ENCODE data around the gene TESK2.
"Not testable (repeated sequence)": the region's sequence is repeated elsewhere in the genome, so short reads cannot be mapped to it uniquely, and the experiment has no call there.

DNA sequence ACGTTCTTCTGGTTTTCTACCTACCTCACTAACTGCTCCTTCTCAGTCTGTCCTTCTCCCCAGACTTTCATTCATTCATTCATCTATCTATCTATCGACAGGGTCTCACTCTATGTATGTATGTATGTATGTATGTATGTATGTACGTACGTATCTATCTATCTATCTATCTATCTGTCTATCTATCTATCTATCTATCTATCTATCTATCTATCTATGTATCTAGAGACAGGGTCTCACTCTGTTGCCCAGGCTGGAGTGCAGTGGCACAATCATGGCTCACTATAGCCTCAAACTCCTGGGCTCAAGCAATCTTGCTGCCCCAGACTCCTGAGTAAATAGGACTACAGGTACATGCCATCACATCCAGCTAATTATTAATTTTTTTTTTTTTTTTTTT, 106.8 kb downstream of the TESK2 start:
- not testable (repeated sequence) for TF ChIP-seq POLR2A (IDR thresholded peaks at IDR 0.05)
- TF ChIP-seq, protein P1, sequence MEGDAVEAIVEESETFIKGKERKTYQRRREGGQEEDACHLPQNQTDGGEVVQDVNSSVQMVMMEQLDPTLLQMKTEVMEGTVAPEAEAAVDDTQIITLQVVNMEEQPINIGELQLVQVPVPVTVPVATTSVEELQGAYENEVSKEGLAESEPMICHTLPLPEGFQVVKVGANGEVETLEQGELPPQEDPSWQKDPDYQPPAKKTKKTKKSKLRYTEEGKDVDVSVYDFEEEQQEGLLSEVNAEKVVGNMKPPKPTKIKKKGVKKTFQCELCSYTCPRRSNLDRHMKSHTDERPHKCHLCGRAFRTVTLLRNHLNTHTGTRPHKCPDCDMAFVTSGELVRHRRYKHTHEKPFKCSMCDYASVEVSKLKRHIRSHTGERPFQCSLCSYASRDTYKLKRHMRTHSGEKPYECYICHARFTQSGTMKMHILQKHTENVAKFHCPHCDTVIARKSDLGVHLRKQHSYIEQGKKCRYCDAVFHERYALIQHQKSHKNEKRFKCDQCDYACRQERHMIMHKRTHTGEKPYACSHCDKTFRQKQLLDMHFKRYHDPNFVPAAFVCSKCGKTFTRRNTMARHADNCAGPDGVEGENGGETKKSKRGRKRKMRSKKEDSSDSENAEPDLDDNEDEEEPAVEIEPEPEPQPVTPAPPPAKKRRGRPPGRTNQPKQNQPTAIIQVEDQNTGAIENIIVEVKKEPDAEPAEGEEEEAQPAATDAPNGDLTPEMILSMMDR (IDR thresholded peaks at IDR 0.05) = not testable (repeated sequence)
